NCI-H748 treated with DMSO at 0.1 percent for 48 hours (cell line): ENCODE results near the gene MAD1L1.
"Not testable (repeated sequence)": the region's sequence is repeated elsewhere in the genome, so short reads cannot be mapped to it uniquely, and the experiment has no call there.

Experiments
- DNase-seq: peaks from one replicate; lab custom pipeline; 2025; lab: John Stamatoyannopoulos, UW

The MAD1L1 gene

GRCh38 chr7:1838911-1839531 lies 393.7 kb downstream of the MAD1L1 start:
- DNase-seq = not testable (repeated sequence)

- DNase-seq = not testable (repeated sequence)
Observed at GRCh38 chr7:1838544-1838872, 394.2 kb downstream of the MAD1L1 start.

GRCh38 chr7:1837696-1838543 lies 394.8 kb downstream of the MAD1L1 start:
- not testable (repeated sequence) for DNase-seq

- not testable (repeated sequence) for DNase-seq
Observed at GRCh38 chr7:1831933-1832535, 400.7 kb downstream of the MAD1L1 start.

GRCh38 chr7:1831471-1831870 lies 401.3 kb downstream of the MAD1L1 start:
- DNase-seq = not testable (repeated sequence)

GRCh38 chr7:1829668-1830067 lies 403.1 kb downstream of the MAD1L1 start:
- not testable (repeated sequence) for DNase-seq

- DNase-seq = no peak
Observed at GRCh38 chr7:1829111-1829510, 403.6 kb downstream of the MAD1L1 start.

GRCh38 chr7:1828170-1828569 lies 404.6 kb downstream of the MAD1L1 start:
- not testable (repeated sequence) for DNase-seq

- not testable (repeated sequence) for DNase-seq
Observed at GRCh38 chr7:1827521-1827981, 405.2 kb downstream of the MAD1L1 start.

- not testable (repeated sequence) for DNase-seq
Observed at GRCh38 chr7:1826931-1827330, 405.8 kb downstream of the MAD1L1 start.

GRCh38 chr7:1825897-1826741 lies 406.6 kb downstream of the MAD1L1 start:
- DNase-seq = no peak

GRCh38 chr7:1825647-1825896 lies 407.2 kb downstream of the MAD1L1 start:
- DNase-seq = not testable (repeated sequence)

- DNase-seq = not testable (repeated sequence)
Observed at GRCh38 chr7:1824882-1825646, 407.7 kb downstream of the MAD1L1 start.

GRCh38 chr7:1824151-1824881 lies 408.4 kb downstream of the MAD1L1 start:
- not testable (repeated sequence) for DNase-seq

GRCh38 chr7:1823376-1824150 lies 409.2 kb downstream of the MAD1L1 start:
- DNase-seq = no peak

GRCh38 chr7:1819259-1819841 lies 413.4 kb downstream of the MAD1L1 start:
- no peak for DNase-seq

- DNase-seq = no peak
Observed at GRCh38 chr7:1818575-1819258, 414.0 kb downstream of the MAD1L1 start.

GRCh38 chr7:1817061-1817712 lies 415.6 kb downstream of the MAD1L1 start:
- no peak for DNase-seq
